Stimulated activated CD4-positive, alpha-beta T cell treated with anti-CD3 and anti-CD28 coated beads, Interleukin-15, amount 100 ng/mL, for 1 hour (primary cell): ENCODE measurements around the gene ABCA3.
A peak's percentile ranks its signal among the peaks of the same experiment; 100 is the strongest.
"Not testable (repeated sequence)": the region's sequence is repeated elsewhere in the genome, so short reads cannot be mapped to it uniquely, and the experiment has no call there.

Experiments used
- DNase-seq, 2 donors: peaks; one replicate each; pipeline ENCODE4 v3.0.0-alpha.2; 2020; ENCODE audit warnings: low read depth in 1 of 2, low spot score in 1 of 2

Gene ABCA3

DNA sequence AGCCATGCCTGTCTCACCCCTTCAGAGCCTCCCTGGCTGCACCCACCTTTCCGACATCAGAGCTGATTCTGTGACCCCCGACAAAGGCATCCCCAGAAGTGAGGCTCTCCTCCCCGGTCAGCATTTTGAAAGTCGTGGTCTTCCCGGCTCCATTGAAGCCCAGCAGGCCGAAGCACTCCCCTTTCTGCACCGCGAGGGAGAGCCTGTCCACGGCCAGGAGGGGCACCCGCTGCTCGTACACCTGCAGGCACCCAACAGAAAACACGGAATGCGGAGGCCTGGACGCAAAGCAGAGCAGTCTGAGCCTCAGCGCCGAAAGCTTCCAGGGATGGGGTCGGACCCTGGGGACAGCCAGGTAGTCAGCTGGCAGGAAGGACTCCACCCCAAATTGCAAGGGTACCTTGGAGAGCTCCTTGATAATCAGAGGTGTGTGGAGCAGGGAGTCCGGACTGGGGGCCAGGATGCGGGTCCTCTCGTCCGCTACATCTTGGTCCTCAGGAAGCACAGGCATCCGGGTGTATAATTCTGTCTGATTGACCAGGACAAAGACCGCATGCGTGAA, 59.5 kb downstream of the ABCA3 start:
- DNase-seq: no peak

DNA sequence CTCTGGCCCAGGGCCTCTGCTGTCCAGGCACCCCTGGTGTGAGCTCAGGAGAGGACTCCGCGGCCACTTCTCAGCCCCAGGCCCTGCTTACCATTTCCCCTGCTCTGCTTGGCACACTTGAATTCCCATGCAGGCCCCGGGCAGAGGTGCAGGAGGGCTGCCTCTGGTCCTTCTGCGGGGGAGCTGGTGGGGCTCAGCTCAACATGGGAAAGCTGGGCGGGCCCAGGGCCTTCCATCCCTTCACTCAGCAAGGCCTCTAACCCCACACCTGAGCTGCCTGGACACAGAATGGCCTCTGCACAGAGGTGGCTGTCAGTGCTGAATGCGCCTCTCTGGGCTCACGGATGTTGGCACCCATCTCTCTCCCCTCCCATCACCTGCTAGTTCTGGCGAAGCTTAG, 60.1 kb downstream of the ABCA3 start:
- DNase-seq: no peak

DNA sequence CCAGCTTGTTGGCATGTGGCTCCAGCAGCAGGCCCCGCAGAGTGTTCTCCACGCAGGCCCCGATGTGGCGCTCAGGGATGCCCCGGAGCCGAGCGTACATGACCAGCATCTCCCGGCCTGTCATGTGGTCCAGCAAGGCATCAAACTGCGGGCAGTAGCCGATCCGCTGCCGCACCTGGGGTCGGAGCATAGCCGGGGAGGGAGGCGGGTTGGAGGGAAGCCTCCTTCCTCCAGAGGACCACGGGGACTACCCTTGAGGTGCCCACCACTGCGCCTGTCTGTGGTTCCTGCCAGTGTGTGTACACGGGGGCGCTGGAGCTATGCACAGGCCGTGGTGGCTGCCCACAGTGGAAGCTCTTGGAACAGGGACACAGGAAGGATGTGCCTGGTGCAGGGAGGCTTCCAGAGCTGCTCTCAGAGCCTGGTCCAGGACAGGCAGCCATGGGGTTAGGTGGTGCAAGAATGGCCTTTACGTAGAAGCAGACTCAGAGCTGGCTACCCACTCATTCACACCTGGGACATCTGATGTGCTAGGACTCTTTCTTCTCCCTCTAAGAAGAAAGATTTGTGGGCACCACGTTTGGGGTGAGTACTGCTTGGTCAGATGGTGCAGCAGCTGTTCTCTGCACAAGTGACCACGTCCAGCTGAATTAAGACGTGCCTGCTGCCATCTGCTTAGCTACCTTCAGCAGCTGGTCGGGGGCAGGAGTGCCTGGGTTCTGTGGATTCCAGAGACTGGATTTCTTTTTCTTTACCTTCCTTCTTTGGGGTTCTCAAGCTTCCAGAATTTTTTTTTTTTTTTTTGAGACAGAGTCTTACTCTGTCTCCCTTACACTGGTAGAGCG, 61.4 kb downstream of the ABCA3 start:
- DNase-seq: no peak

DNA sequence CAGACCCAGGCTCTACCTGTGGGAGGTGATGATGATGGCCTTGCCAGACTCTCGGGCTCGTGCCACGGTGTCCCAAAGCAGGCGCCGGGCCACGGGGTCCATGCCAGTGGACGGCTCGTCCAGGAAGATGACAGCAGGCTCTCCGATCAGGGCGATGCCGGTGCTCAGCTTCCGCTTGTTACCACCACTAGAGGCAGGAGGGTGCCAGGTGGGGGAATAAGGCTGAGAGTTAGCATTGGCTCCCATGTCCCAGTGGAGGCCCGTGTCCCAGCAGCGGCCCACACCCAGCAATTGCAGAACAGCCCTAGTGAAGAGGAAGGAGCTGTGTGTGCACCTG, 62.3 kb downstream of the ABCA3 start:
- no peak for DNase-seq

DNA sequence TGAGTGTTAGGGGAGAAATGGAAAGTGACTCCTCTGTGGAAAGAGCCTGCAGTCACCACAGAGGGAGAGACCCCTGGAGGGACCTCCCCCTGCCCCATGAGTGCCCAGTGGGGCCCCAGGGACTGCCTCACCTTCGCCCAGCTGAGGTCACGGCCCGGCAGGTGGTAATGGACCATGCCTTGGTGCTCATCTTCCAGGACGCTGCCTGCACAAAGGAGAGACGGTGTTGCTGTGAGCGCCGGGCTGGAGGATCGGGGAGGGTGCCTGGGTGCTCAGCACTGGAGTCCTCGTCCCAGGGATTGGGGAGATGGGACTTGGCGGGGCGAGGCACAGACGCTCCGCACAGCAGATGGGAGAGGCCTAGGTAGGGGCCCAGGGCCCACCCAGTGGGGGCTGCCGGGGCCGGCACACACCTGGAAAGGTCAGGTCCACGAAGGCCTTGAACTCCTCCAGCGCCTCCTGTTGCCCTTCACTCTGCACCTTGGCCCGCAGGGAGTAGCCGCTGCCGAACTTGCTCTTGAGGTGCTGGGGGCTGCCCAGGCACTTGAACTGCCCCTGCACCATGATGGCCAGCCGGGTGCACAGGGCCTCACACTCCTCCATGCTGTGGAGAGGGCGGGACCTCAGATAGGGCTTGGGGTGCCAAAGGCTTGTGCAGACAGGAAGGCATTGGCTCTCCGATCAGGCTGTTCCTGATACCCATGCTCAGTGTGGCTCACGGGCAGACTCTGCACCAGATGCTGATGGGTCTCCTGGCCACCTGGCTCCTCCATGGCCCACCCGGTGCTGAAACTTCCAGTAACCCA, 62.9 kb downstream of the ABCA3 start:
- no peak for DNase-seq

DNA sequence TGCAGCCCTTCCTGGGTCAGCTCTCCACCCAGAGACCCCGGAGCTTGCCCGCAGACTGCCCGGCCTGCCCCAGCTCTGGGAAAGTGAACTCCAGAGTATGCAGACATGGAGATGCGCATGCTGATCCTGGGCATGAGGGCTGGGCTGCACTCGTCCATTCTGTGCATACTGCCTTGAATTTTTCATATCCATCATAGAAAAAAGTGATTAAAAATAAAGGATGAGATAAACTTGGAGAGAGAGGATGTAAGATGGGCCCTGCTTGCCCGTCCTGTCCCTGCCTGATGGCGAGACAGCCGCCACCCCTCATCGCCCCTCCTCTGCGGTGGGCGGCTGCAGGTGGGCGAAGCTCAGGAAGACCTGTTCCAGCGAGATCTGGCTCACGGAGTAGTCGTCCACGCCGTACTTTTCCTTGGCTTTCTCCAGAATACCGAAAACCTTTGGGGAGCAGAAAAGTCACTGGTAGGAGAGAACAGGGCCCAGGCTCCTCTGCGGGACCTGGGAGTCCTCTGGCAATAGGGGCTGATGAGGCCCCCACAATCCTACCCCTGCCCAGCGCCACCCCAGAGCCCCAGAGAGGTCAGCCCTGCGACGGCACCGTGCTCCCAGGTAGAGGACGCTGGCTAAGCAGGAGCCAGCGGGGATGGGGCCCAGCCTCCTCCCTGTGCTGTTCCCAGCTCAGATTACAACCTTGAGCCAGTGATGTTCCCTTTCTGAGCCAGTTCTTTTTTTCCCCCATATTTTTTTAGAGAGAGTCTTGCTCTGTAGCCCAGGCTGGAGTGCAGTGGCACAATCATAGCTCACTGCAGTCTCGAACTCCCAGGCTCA, 63.9 kb downstream of the ABCA3 start:
- no peak for DNase-seq

DNA sequence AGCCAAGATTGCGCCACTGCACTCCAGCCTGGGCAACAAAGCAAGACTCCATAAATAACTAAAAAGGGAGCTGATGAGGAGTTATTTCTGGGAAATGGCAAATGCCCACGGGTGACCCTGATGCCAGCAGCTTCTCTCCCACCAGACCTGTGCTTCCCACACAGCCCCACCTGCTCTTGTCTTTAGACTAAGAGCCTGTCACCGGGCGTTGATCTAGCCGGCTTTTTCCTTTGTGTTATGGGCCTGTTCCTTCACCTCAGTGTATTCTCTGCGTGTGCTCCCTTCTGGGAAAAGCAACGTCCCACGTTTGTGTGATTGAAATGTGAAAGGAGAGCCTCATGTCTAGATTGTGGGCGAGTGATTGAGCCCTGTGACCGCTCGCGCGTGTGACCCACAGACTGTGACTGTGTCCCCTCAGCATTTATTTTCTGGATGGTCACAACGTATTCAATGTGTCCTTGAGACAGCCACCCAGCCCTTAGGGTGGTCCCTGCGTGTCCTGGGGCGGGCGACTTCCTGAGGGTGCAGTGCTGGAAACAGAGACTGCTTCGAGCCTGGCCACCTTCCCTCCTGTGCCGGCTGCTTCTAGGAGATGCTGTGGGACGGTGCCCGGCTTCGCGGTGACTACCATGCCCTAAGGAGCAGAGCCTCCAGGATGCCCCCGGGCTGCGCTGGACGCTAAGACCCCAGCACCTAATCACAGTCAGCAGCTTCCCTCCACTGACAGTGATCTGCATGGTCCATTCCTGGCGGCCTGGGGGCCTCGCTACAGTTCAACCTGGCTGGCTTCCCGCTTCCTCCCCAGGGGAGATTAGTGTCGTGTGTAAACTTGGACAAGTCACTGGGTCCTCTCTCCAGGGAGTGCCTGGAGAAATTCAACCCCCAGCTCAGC, 64.8 kb downstream of the ABCA3 start:
- DNase-seq: no peak

DNA sequence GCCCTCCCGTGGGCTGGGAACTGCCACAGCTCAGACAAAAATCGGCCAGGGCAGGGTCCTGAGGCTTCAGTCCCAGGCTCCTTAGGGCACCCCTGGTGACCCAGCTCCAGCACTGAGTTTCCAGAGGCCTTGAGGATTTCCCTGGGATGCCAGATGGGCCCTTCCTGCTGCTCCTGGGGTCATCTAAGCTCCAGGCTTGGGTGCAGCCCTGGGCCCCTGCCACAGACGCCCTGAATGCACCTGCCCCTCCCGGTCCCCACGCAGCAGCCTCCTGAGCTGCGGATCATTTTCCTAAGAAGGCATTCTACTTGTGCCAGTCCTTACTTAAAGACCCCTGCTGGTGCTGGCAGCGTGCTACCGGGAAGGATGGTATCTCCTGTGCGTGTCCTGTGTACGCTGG, 66.6 kb downstream of the ABCA3 start:
- DNase-seq: no peak

DNA sequence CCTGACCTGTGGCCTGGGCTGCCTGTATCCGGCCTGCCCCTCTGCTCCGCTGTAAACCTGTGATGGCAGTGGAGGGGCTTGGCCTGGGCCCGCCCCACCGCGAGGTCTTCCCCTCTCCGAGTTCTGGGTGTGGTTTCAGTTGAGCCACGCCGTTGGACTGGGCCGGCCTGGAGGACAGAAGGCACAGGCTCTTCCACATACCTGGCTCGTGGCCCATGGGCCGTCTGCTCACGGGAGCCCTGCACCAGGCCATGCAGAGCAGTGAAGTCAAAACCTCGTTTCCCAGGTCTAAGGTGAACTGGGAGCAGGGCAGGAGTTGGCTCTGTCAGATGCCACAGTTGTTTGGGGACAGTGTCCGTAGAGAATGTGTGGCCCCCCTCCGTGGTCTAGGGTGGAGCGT, 67.0 kb downstream of the ABCA3 start:
- DNase-seq: no peak

DNA sequence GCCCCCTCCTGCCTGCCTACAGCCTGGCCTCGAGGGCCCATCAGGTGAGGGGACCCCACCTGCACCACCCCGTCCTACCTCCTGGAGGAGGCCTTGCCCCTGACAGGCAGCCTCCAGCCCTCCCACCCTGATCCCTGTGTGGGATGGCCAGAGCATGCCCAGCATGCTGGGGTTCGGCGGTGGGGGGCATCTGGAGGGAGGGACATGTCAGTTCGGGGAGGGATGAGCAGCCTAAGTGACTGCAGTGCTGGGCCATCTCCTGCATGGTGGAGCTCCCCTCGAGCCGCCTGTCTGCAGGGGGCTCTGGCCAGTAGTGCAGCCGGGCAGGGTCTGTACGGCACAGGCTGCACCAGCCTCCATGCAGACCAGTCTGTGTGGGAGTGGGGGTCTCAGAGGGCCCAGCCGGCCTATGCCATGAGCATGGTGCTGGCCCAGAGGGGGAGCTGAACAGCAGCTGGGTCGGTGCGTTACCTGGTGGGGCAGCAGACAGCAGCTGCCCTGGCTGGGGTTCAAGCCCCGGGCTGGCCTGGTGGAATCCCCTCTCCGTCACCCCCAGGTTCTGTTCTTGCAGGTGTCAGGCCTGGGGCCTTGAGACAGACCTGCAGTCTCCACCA, 68.6 kb downstream of the ABCA3 start:
- DNase-seq: no peak

DNA sequence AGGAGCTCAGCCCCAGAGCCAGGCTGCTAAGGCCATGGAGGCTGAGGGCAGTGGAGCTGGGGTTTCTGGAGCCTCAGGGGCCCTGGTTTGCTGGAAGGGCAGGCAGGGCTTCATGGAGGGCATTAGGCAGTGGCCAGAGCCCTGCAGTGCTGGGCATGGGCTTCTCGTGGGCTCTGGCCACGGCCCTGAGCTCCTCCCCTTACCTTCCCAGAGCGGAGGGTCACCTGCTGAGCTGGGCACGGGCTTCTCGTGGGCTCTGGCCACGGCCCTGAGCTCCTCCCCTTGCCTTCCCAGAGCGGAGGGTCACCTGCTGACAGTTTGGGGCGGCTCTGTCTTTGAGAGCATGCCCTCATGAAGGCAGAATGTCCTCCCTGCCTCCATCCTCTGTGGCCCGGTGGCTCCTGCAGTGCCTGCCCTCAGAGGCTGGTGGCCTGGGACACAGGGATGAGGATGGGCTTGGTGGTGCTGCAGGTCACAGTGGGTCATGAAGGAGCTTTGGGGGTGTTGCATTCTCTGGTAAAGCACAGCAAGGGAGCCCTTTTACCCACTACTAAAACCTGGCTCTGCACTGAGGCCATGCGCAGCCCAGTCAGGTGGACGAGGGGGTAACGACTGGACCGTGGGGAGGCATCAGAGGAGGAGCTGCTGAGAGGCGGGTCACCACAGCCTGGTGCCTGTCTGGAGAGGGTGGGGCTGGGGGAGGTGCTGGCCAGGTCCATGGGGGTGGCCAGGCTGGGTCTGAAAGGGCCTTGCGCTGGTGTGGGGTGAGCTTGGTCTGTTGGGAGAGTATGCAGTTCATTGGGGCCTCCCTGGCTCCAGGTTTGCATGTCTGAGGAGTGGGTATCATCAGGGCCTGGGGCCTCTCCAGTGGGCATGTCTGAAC, 69.7 kb downstream of the ABCA3 start:
- no peak for DNase-seq

DNA sequence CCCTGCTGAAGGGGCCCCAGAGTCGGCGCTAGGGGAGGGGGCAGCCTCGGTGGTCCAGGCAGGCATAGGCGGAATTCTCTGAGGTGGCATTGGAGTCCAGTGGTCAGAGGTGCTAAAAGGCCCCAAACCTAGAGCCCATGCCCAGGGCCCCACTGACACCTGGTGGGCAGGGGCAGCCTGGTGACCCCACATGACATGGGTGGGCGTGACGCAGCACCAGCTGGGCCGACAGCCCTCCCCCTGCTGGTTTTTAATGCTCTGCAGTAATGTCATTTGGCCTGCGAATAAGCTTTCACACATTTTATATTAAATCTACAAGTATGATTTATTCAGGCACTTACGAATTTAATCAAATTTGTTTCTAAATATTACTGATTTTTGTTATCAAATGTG, 70.5 kb downstream of the ABCA3 start:
- DNase-seq: no peak

DNA sequence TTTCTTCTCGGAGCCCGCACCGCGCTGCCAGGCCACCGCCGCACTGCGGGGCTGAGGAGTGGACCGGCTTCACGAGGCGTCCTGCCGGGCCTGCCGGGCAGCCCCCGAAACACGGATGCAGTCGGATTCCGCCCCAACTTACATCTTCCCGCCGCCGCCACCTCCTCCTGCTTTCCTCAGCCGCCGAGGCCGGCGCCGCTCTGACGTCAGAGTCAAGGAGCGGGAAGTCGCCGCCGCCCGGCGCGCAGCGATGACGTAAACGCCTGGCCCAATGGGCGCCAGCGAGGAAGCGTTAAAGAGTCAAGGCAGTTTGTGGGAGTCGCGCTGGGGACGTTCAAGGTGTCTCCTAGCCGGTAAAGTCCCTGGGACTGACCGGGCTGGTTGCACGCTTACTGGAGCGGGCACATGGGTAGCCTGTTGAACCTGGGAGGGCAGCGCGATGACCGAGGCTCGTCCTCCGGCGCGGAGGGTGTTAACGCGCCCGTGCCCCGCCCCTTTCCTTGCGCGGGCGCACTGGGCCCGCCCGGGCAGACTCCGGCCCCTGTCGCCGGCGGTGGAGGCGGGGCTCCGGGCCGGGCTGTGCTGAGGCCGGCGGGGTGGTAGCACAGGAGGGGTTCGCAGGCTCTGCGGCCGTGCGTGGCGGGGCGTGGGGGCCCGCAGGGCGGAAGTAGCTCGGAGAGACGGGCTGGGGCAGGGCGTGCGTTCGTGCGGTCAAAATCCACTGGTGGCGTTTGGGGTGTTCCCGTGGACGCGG, 72.4 kb downstream of the ABCA3 start, which contains the start of gene RNPS1:
Gene RNPS1, minus strand, starts transcription at position 214 of the 754 bp plus-strand sequence. CDS start 3,483 bp downstream, outside the sequence.
- peak; percentile 89 to 96 for DNase-seq

DNA sequence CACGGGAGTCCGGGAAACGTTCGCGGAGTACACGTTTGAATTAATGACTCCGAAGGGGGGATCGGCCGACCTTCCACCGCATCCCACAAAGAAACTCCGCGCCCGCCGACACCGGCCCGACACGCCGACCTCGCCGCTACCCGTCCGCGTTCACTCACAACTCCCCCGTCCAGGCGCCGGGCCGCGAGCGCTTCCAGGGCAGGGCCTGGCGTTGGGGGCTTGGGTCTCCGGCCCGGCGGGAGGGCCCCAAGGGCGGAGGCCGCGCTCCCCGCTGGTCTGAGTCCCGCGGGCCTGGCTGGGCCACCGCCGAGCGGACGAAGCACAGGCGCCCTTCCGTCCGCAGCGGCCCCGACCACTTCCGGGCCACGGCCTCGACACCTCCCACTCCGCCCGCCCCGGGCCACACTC, 73.0 kb downstream of the ABCA3 start:
- not testable (repeated sequence) for DNase-seq

DNA sequence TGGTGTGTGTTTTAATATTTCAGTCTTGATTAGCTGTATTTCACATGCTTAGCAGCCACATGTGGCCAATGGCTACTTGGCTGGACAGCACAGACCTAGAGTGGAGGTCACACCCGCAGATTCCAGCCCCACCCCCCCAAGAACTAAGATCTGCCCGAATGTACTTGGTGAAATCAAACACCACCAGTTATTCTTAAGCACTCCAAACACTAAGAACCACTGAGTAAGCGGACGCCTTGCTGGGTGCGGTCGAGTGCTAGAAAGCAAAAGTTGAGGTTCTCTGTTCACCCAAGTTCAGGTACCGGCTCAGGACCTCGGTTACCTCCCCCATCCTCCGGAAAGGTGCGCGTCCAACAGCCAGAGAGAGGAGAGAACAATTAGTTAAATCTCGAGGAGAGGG, 73.6 kb downstream of the ABCA3 start:
- not testable (repeated sequence) for DNase-seq

DNA sequence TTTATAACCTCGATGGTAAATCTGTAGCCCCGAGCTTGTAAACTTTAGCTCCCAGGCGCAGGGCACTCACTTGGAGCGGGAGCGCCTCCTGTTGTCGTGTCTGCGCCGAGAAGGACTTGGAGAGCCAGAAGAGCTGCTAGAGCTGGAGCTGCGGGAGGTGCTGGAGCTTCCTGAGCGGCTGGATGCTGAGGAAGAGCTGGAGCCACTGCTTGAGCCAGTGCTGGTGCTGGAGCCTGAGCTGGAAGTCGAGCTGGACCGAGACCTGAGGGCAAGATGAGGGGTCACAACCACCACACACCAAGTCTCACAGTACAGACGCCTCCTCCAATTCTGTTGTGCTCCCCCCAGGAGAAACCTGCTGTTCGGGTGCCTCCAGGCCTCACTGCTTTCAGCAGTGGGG, 77.5 kb downstream of the ABCA3 start:
- DNase-seq: not testable (repeated sequence)

DNA sequence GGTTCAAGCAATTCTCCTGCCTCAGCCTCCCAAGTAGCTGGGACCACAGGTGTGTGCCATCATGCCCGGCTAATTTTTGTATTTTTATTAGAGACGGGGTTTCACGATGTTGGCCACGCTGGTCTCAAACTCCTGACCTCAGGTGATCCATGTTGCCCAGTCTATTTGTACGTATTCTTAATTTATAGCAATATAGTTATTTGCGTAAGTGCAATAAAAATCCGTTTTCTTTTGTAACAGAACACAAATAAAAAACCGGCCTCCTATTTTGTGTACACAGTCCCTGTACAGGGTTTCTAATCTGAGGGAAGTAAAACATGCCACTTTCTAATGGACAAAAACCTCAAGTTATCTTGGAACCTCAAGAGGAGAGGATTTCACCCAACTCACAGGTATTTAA, 80.3 kb downstream of the ABCA3 start:
- DNase-seq: no peak

DNA sequence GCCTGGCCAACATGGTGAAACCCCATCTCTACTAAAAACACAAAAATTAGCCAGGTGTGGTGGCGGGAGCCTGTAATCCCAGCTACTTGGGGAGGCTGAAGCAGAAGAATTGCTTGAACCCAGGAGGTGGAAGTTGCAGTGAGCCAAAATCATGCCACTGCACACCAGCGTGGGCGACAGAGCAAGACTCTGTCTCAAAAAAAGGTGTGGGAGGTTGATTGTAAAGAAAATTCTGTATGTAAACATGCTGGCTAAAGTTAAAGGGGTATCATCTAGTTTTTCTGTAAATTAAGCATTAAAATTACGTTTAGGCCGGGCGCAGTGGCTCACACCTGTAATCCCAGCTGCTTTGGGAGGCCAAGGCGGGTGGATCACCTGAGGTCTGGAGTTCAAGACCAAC, 82.0 kb downstream of the ABCA3 start:
- DNase-seq: not testable (repeated sequence)
